ENCODE measurements around the gene UGT1A3.

Gene UGT1A3

GRCh38 chr2:233758141-233758540 lies 29.3 kb downstream of the UGT1A3 start:
- no peak for DNase-seq (ENCODE audit: low spot score)

- no peak for DNase-seq (ENCODE audit: low spot score)
These were observed 30.0 kb downstream of the UGT1A3 start for GRCh38 chr2:233758849-233759248.

- DNase-seq (ENCODE audit: low spot score), result peak; percentile 35
These were observed 31.2 kb downstream of the UGT1A3 start, which contains the start of gene UGT1A1 for GRCh38 chr2:233760043-233760442. Gene UGT1A1 (plus strand): TSS chr2:233760270. CDS start chr2:233760288, 18 bp downstream.

GRCh38 chr2:233761040-233761769 lies 32.4 kb downstream of the UGT1A3 start:
- no peak for DNase-seq (ENCODE audit: low spot score)

- DNase-seq (ENCODE audit: low spot score), result no peak
These were observed 35.4 kb downstream of the UGT1A3 start for GRCh38 chr2:233764264-233764663.

- DNase-seq (ENCODE audit: low spot score), result no peak
These were observed 35.9 kb downstream of the UGT1A3 start for GRCh38 chr2:233764761-233765160.

- DNase-seq (ENCODE audit: low spot score), result no peak
These were observed 37.6 kb downstream of the UGT1A3 start for GRCh38 chr2:233766416-233766815.

GRCh38 chr2:233768076-233768475 lies 39.2 kb downstream of the UGT1A3 start:
- DNase-seq (ENCODE audit: low spot score), result no peak

GRCh38 chr2:233769260-233769659 lies 40.4 kb downstream of the UGT1A3 start:
- no peak for DNase-seq (ENCODE audit: low spot score)

- no peak for DNase-seq (ENCODE audit: low spot score)
These were observed 43.3 kb downstream of the UGT1A3 start for GRCh38 chr2:233772153-233772552.

GRCh38 chr2:233772583-233772982 lies 43.7 kb downstream of the UGT1A3 start:
- DNase-seq (ENCODE audit: low spot score), result no peak

GRCh38 chr2:233773854-233774253 lies 45.0 kb downstream of the UGT1A3 start:
- DNase-seq (ENCODE audit: low spot score), result no peak

- DNase-seq (ENCODE audit: low spot score), result no peak
These were observed 46.6 kb downstream of the UGT1A3 start for GRCh38 chr2:233775414-233775813.

- DNase-seq (ENCODE audit: low spot score), result no peak
These were observed 49.2 kb downstream of the UGT1A3 start, which contains the start of gene MROH2A for GRCh38 chr2:233778030-233778429. Gene MROH2A (plus strand): TSS chr2:233778330. CDS start chr2:233779359, 1,029 bp downstream.

GRCh38 chr2:233779722-233780121 lies 50.9 kb downstream of the UGT1A3 start:
- DNase-seq (ENCODE audit: low spot score), result no peak

GRCh38 chr2:233780771-233781170 lies 51.9 kb downstream of the UGT1A3 start:
- no peak for DNase-seq (ENCODE audit: low spot score)

GRCh38 chr2:233789554-233789953 lies 60.7 kb downstream of the UGT1A3 start:
- DNase-seq (ENCODE audit: low spot score), result no peak

GRCh38 chr2:233791151-233791882 lies 62.5 kb downstream of the UGT1A3 start:
- DNase-seq (ENCODE audit: low spot score), result no peak

GRCh38 chr2:233791883-233792329 lies 63.1 kb downstream of the UGT1A3 start:
- DNase-seq (ENCODE audit: low spot score), result no peak

GRCh38 chr2:233792720-233793119 lies 63.9 kb downstream of the UGT1A3 start:
- DNase-seq (ENCODE audit: low spot score), result no peak

GRCh38 chr2:233793465-233794127 lies 64.8 kb downstream of the UGT1A3 start:
- no peak for DNase-seq (ENCODE audit: low spot score)

GRCh38 chr2:233794128-233794658 lies 65.4 kb downstream of the UGT1A3 start:
- no peak for DNase-seq (ENCODE audit: low spot score)

Measured in HuH-7.5 (cell line).